PC-3 (cell line): ENCODE measurements around the gene FILIP1L. TPM values are rescaled to one million over a fixed set of nuclear protein-coding genes. Genes with fewer than 3 reads are reported as not detected.

Experiments used
- ATAC-seq: fragments of 200-7000 bp; cut with Tn5 transposase; 2 replicates; pipeline ENCODE4 v1.9.1; 2020; ENCODE audit warnings: mild to moderate bottlenecking, moderate library complexity
- BruUV-seq: library from RNA; stranded (reverse); fragments of 400-500 nt; replicated peaks from 2 replicates; lab custom pipeline; 2021; lab: Mats Ljungman, UMichigan
- CTCF ChIA-PET: fragments of 300-600 bp; sonication (Branson Sonifier 250); formaldehyde crosslinking; loops from one replicate; lab custom pipeline; 2022; ENCODE audit warnings: antibody characterized with exemption; lab: Charles Lee
- POLR2A ChIA-PET: fragments of 300-600 bp; sonication (Branson Sonifier 250); formaldehyde crosslinking; loops from one replicate; lab custom pipeline; 2022; ENCODE audit warnings: antibody characterized with exemption; ENCODE audit not compliant: unreplicated experiment; lab: Charles Lee
- DNase-seq: peaks from one replicate; pipeline ENCODE4 v3.0.0-alpha.2; 2015
- H2AFZ ChIP-seq: fragments of 300-600 bp; sonication (generic); 2 replicates; pipeline ENCODE4 v1.6.0; 2016; ENCODE audit warnings: antibody characterized with exemption, low read length
- H3F3A ChIP-seq: fragments of 300-600 bp; sonication (generic); one replicate; pipeline ENCODE4 v1.6.0; 2017; ENCODE audit warnings: antibody characterized with exemption, low read length, control low read depth, mild to moderate bottlenecking; ENCODE audit not compliant: unreplicated experiment
- H3K27ac ChIP-seq: fragments of 300-600 bp; sonication (generic); 2 replicates; pipeline ENCODE4 v1.5.1; 2016; ENCODE audit warnings: mild to moderate bottlenecking, low read length
- H3K27me3 ChIP-seq: fragments of 300-600 bp; sonication (generic); 2 replicates; pipeline ENCODE4 v1.6.1; 2016; ENCODE audit warnings: low read length, mixed read lengths
- H3K36me3 ChIP-seq: fragments of 300-600 bp; sonication (generic); 2 replicates; pipeline ENCODE4 v1.6.1; 2016; ENCODE audit warnings: low read depth, mixed run types, low read length, mixed read lengths
- H3K4me1 ChIP-seq: fragments of 300-600 bp; sonication (generic); 2 replicates; pipeline ENCODE4 v1.5.1; 2016; ENCODE audit warnings: low read length; ENCODE audit not compliant: insufficient read depth
- H3K4me2 ChIP-seq: fragments of 300-600 bp; sonication (generic); 2 replicates; pipeline ENCODE4 v1.6.0; 2016; ENCODE audit warnings: low read length
- H3K4me3 ChIP-seq: fragments of 300-600 bp; sonication (generic); 2 replicates; pipeline ENCODE4 v1.5.1; 2016; ENCODE audit warnings: mild to moderate bottlenecking, low read length, mixed read lengths
- H3K79me2 ChIP-seq: fragments of 300-600 bp; sonication (generic); 2 replicates; pipeline ENCODE4 v1.6.1; 2017; ENCODE audit warnings: low read length, mixed read lengths
- H3K9ac ChIP-seq: fragments of 300-600 bp; sonication (generic); 2 replicates; pipeline ENCODE4 v1.6.0; 2016; ENCODE audit warnings: mild to moderate bottlenecking, low read length
- H3K9me2 ChIP-seq: fragments of 300-600 bp; sonication (generic); replicated peaks from 2 replicates; pipeline ENCODE4 v1.6.1; 2016; ENCODE audit warnings: mixed run types, low read length, mixed read lengths
- H3K9me3 ChIP-seq: fragments of 300-600 bp; sonication (generic); 2 replicates; pipeline ENCODE4 v1.6.1; 2016; ENCODE audit warnings: low read length, mixed read lengths
- H4K20me1 ChIP-seq: fragments of 300-600 bp; sonication (generic); 2 replicates; pipeline ENCODE4 v1.6.1; 2016; ENCODE audit warnings: low read length, mixed read lengths
- CTCF ChIP-seq: fragments of 300-600 bp; sonication (generic); conservative IDR thresholded peaks from 2 replicates; pipeline ENCODE4 v1.5.1; 2017; ENCODE audit warnings: antibody characterized with exemption, low read depth, mild to moderate bottlenecking, low read length
- EZH2 ChIP-seq: fragments of 300-600 bp; sonication (generic); IDR thresholded peaks from one replicate; pipeline ENCODE4 v1.6.1; 2017; ENCODE audit warnings: antibody characterized with exemption, mild to moderate bottlenecking, low read length; ENCODE audit not compliant: unreplicated experiment
- EZH2phosphoT487 ChIP-seq: fragments of 300-600 bp; sonication (generic); IDR thresholded peaks from 2 replicates; pipeline ENCODE4 v1.6.1; 2018; ENCODE audit warnings: mild to moderate bottlenecking, antibody characterized with exemption, low read length, borderline replicate concordance
- intact Hi-C: fragments of 100-400 bp; cut with micrococcal nuclease; formaldehyde crosslinking; loops from 2 replicates; pipeline ENCODE4 v1.9.0; 2023
- total RNA-seq: library from RNA; depleted of rRNA; stranded (reverse); fragments of >200 nt; gene quantifications from 2 replicates; pipeline ENCODE4 v1.2.3, GENCODE V29; 2014

The FILIP1L gene
- total RNA-seq, 1 experiment from 2014 or later = not detected

- Histone ChIP-seq H2AFZ (no peak overlapping the region), H4K20me1 (0 out of 2 replicates have a peak, but pooled peaks cover 4% of the 10 kb centered on the region), H3K4me1 (peaks cover 53% of the 10 kb centered on the region), H3K9ac (no peak overlapping the region), H3K4me2 (no peak overlapping the region), H3K27ac (no peak overlapping the region; the same call in 1 of the 2 replicates), H3K27me3 (no peaks in the 10 kb centered on the region), H3F3A (peaks cover 5% of the 10 kb centered on the region), H3K4me3 (no peak overlapping the region), H3K9me2 (no peaks in the 10 kb centered on the region), H3K36me3 (no peaks in the 10 kb centered on the region), H3K79me2 (no peaks in the 10 kb centered on the region), H3K9me3 (no peaks in the 10 kb centered on the region)
- TF ChIP-seq CTCF = no peak
- TF ChIP-seq EZH2phosphoT487 = no peak
- TF ChIP-seq EZH2 = no peak
- POLR2A ChIA-PET = no interaction called here
- intact Hi-C loops = no loop called here
- CTCF ChIA-PET = no interaction called here
- no TSS peak for BruUV-seq
- DNase-seq (no peak), ATAC-seq (no peak)
Observed at GRCh38 chr3:100108464-100109079, 5.7 kb downstream of the FILIP1L start.

- ATAC-seq = peak; percentile 73
- Histone ChIP-seq H3F3A (peaks cover 5% of the 10 kb centered on the region), H3K27ac (peak overlapping the region; percentile 88), H3K4me3 (peak overlapping the region; percentile 3; the same call in 1 of the 2 replicates), H2AFZ (no peak overlapping the region), H3K36me3 (no peaks in the 10 kb centered on the region), H3K9me3 (no peaks in the 10 kb centered on the region), H3K9ac (peak overlapping the region; percentile 39), H4K20me1 (0 out of 2 replicates have a peak, but pooled peaks cover 4% of the 10 kb centered on the region), H3K27me3 (no peaks in the 10 kb centered on the region), H3K9me2 (no peaks in the 10 kb centered on the region), H3K4me1 (peaks cover 58% of the 10 kb centered on the region), H3K79me2 (no peaks in the 10 kb centered on the region), H3K4me2 (peak overlapping the region; percentile 67)
- TF ChIP-seq EZH2 = no peak
- no peak for TF ChIP-seq EZH2phosphoT487
- TF ChIP-seq CTCF = no peak
- no TSS peak for BruUV-seq
- ChIA-PET POLR2A (interaction anchor here (0.5 to 0.7 kb wide), 4 partner anchors 12 to 469 kb away, joined by 3 to 17 read pairs (median 4); no protein-coding TSS in a partner anchor), CTCF (interaction anchor here (1.0 to 1.4 kb wide), 4 partner anchors 31 to 276 kb away, joined by 3 to 8 read pairs (median 4); no protein-coding TSS in a partner anchor)
- intact Hi-C loops = loop anchor here (1.0 to 2.0 kb wide), 7 partner anchors 18 to 124 kb away; no protein-coding TSS in a partner anchor
- peak; percentile 97 for DNase-seq
Observed at GRCh38 chr3:100107221-100107814, 7.0 kb downstream of the FILIP1L start.
